ENCODE measurements around the gene OVOL2. TPM values are rescaled to one million over a fixed set of nuclear protein-coding genes. Genes with fewer than 3 reads are reported as not detected.

OVOL2 gene
- total and polyA plus RNA-seq, 10 of the 15 experiments (the other 5 are each of a cell fraction or from before 2014, with no cell fraction given): not detected

DNA sequence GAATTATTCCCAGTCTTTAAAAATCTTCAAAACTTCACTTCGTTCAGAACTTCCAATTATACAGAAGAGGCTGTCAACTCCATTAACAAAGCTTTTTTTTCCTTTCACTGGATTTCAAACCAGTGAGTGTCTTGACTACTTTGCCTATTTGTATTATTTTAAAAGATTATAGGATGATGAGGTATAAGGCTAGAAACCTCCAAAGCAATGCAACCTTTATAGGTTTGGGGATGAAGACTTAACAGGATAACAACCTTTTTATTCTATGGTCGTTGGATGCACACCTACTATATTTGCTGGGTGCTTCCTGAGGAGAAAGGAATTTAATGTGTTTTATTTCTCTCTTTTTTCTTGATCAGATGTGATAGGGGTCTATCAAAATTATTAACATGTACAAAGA, 1.9 kb upstream of the OVOL2 start:
- ChIA-PET CTCF (interaction anchor here (0.5 kb wide), 1 partner anchor 29 kb away, joined by 4 read pairs; no protein-coding TSS in a partner anchor), RAD21 (ENCODE audit: unreplicated experiment) (no interaction called here), SMC1A (ENCODE audit: uncharacterized antibody, unreplicated experiment) (interaction anchor here (0.6 kb wide), 1 partner anchor 1600 kb away, joined by 3 read pairs; no protein-coding TSS in a partner anchor), POLR2A (no interaction called here)
- Histone ChIP-seq H3K4me1 (ENCODE audit: control insufficient read depth, insufficient read depth, low read length) (no peaks in the 10 kb centered on the region), H3K27me3 (replicated peaks in 1 of 2; ENCODE audit: control insufficient read depth in 2 of 2, insufficient read depth in 2 of 2, low read length in 1 of 2) (peaks cover 13 to 26% of the 10 kb centered on the region in 2 experiments), H4K20me1 (ENCODE audit: control insufficient read depth, insufficient read depth) (no peaks in the 10 kb centered on the region), H3K9me3 (replicated peaks; ENCODE audit: control insufficient read depth, insufficient read depth, low read length) (no peaks in the 10 kb centered on the region), H3K4me2 (ENCODE audit: control insufficient read depth, insufficient read depth) (no peak overlapping the region), H3K36me3 (ENCODE audit: control insufficient read depth in 2 of 2, insufficient read depth in 2 of 2, low read length in 1 of 2) (no peaks in the 10 kb centered on the region), H3K4me3 (no peak overlapping the region), H3K9ac (ENCODE audit: control insufficient read depth, insufficient read depth, low read length) (no peak overlapping the region), H3K27ac (ENCODE audit: control insufficient read depth, insufficient read depth) (no peak overlapping the region), H2AFZ (ENCODE audit: control insufficient read depth, low read depth, low read length) (no peak overlapping the region), H3K79me2 (ENCODE audit: control insufficient read depth, insufficient read depth, low read length) (no peaks in the 10 kb centered on the region)
- DNase-seq (ENCODE audit: low read depth, low spot score): no peak
- 25% methylated on average over 2 of the region's 2 CpGs for WGBS (ENCODE audit: insufficient coverage, insufficient replicate concordance, low lambda C conversion rate, missing lambda C conversion rate)
- BruUV-seq (replicated peaks): no TSS peak
- in situ Hi-C loops (cut with MboI): no loop called here
- FAIRE-seq: no peak
- intact Hi-C loops (cut with micrococcal nuclease; ENCODE audit: unreplicated experiment): no loop called here
- no peak for ATAC-seq
- TF ChIP-seq EZH2 (IDR thresholded peaks at IDR 0.05; ENCODE audit: borderline replicate concordance, control insufficient read depth, low read depth, low read length) (no peak), MEF2B (IDR thresholded peaks at IDR 0.05; ENCODE audit: partially characterized antibody, poor library complexity, severe bottlenecking) (no peak), HDGF (IDR thresholded peaks at IDR 0.05) (no peak), BACH1 (IDR thresholded peaks at IDR 0.05; ENCODE audit: borderline replicate concordance) (no peak), NRF1 (conservative IDR thresholded peaks at IDR 0.05; ENCODE audit: low read depth, low read length) (no peak), STAT3 (IDR thresholded peaks at IDR 0.05; ENCODE audit: low read depth, low read length) (no peak), SKIL (IDR thresholded peaks at IDR 0.05; ENCODE audit: low read depth, poor library complexity, severe bottlenecking) (no peak), USF1 (IDR thresholded peaks at IDR 0.05; ENCODE audit: borderline replicate concordance, extremely low read length, insufficient read depth, low read depth, low read length) (no peak), KDM1A (IDR thresholded peaks at IDR 0.05; ENCODE audit: borderline replicate concordance) (no peak), IKZF1 (conservative IDR thresholded peaks at IDR 0.05) (no peak), EP300 (IDR thresholded peaks at IDR 0.05; ENCODE audit: borderline replicate concordance in 1 of 2, control insufficient read depth in 1 of 2, low read depth in 2 of 2, low read length in 2 of 2) (no peak), HDAC6 (IDR thresholded peaks at IDR 0.05; ENCODE audit: unreplicated experiment) (no peak), SIN3A (IDR thresholded peaks at IDR 0.05; ENCODE audit: low read depth, low read length) (no peak), SMARCA5 (IDR thresholded peaks at IDR 0.05) (no peak), MYC (IDR thresholded peaks at IDR 0.05; ENCODE audit: insufficient read depth, insufficient read length, insufficient replicate concordance, low read length, severe bottlenecking) (no peak)
- TF ChIP-seq, protein P1, sequence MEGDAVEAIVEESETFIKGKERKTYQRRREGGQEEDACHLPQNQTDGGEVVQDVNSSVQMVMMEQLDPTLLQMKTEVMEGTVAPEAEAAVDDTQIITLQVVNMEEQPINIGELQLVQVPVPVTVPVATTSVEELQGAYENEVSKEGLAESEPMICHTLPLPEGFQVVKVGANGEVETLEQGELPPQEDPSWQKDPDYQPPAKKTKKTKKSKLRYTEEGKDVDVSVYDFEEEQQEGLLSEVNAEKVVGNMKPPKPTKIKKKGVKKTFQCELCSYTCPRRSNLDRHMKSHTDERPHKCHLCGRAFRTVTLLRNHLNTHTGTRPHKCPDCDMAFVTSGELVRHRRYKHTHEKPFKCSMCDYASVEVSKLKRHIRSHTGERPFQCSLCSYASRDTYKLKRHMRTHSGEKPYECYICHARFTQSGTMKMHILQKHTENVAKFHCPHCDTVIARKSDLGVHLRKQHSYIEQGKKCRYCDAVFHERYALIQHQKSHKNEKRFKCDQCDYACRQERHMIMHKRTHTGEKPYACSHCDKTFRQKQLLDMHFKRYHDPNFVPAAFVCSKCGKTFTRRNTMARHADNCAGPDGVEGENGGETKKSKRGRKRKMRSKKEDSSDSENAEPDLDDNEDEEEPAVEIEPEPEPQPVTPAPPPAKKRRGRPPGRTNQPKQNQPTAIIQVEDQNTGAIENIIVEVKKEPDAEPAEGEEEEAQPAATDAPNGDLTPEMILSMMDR (IDR thresholded peaks at IDR 0.05 in 2 of 3, conservative IDR thresholded peaks at IDR 0.05 in 1 of 3; ENCODE audit: control insufficient read depth in 2 of 3, extremely low read depth in 1 of 3, insufficient read depth in 1 of 3, low read depth in 3 of 3, low read length in 3 of 3): no peak
